NCI-H226 (cell line): Measurements from ENCODE around the gene NACA2.
"Not testable (repeated sequence)": the region's sequence is repeated elsewhere in the genome, so short reads cannot be mapped to it uniquely, and the experiment has no call there.

Source experiments
- DNase-seq: peaks from one replicate; pipeline ENCODE4 v3.0.0-alpha.2; 2015

The NACA2 gene

GRCh38 chr17:61598014-61598413, 7.0 kb upstream of the NACA2 start:
- DNase-seq: no peak

GRCh38 chr17:61597607-61598006, 6.6 kb upstream of the NACA2 start:
- no peak for DNase-seq

- DNase-seq: no peak
Observed at GRCh38 chr17:61595418-61596186, 4.6 kb upstream of the NACA2 start.

DNA sequence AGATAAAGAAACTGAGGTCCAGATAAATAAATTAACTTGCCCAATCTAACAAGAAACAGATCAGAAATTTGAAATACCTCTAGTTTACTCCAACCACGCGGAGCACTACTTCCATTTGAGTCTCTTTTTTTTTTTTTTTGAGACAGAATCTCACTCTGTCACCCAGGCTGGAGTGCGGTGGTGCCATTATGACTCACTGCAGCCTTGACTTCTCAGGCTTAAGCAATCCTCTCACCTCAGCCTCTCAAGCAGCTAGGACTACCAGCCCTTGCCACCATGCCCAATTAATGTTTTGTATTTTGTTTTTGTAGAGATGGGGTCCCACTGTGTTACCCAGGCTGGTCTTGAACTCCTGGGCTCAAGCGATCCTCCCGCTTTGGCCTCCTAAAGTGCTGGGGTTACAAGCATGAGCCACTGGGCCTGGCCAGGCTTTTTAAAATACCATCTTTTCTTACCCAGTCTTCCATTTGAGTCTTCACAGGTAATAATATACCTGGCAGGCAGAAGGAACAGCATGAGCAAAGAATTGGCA, 3.3 kb upstream of the NACA2 start:
- no peak for DNase-seq

DNA sequence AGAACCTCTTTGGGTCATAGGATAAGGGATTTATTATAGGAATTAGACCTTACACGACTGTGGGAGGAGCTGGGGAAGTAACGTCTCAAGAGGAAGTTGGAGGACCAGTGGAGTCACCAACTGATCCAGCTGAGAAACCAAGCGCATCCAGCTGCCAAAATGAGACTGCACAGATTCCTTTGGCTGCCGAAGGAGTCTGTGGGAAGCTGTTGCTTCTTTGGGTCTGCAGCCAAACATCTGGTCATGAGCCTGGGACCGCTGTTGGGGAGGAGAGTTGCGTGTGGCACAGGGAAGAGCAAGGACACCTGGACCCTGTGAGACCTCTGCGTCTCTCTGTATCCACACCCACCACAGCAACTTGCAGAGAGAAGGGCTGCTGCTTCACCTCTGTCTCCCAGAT, 2.4 kb upstream of the NACA2 start:
- no peak for DNase-seq

DNA sequence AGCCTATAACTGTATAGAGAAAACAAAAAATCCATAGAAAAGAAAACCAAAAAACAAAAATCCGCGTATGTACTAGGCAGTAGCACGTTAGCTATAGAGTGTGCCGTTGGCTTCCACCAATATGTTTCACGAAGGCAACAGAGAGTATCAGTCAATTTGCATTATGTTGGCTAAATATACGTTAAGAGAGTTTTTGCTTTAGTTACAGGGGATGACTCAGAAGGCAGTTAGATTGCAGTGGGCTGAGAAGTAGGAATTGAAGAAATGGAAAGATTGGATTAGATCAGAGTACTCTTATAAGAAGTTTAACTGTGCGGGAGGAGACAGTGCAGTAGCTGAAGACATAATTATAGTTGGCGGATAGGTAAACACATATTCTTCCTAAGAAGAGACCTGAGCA, 911 bp upstream of the NACA2 start:
- DNase-seq: no peak

DNA sequence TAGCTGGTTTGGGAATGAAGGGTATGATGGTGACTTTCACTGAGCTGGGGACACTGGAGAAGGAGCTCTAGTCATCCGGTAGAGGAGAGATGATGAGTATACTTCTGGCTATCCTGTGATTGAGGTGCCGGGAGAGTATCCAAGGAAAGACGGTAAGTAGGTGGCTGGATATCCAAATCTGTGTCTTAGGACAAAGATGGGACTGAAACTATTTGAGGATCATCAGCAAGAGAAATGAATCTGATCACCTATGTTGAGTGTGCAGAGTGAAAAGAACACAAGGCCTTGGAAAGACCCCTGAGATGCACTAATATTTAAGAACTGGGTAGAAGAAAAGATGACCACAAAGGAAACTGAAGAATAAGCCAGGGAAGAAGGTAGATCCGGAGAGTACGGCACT, 1.0 kb downstream of the NACA2 start:
- no peak for DNase-seq

DNA sequence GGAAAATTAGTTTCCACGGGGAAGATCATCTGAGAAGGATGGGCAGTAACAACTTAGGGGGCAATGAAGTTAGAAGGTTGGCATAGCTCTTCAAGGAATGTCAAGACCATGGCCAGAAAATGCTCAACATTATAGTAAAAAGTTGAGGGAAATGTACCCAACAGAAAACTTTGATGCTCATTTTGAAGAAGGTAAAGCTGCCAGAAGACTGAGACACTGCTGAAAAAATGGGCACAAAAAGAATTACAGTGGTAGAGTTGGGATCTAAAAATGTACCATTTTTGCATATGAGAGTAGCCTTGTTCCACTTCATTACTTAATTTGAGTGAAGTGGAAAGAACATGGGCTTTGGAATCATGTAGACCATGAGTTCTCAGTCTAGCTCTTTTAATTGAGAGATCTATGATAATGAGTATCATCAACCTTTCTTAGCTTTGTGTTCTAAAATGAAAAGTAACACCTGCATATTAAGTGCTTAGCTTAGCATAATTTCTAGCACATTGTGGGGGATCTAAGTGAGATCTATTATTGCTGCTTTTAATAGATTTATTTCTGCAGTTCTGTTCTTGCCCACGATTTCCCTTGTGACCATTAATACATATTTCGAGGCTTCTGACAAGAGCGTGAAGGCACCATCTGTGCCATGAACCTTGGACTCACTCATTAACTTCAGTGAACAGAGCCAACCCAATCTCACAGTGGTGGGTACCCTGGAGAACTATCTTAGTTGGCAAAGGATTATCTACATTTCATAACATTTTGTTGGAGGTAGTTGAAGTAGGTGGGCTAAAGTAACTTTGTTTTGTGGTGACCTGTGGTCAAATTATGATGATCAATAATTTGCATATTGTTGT, 3.0 kb downstream of the NACA2 start:
- no peak for DNase-seq

- DNase-seq: no peak
Observed at GRCh38 chr17:61587242-61587641, 3.8 kb downstream of the NACA2 start.

GRCh38 chr17:61586622-61587021, 4.4 kb downstream of the NACA2 start:
- not testable (repeated sequence) for DNase-seq

DNA sequence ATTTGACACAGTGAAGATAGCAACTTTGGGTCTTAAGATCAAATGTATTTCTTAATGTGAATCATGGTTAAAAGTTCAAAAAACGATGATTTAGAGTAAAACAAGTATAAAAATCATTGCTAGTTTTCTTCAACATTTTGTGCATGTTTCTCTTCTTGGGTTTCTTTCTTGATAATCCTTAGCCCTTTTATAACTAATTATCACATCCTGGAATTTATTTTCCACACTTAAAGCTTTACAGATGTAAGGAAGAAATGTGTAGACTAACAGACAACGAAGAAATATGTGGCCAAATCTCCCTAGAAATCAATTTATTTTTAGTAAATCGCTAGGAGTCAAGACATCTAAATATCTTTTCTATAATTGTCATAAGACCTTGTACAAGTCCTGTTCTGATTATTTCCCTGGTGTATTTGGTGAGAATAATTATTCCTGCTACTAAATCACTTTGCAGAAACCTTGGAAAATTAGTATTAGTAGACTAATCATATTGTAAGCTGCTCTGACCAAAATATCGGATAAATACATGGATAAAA, 4.9 kb downstream of the NACA2 start:
- DNase-seq: no peak

DNA sequence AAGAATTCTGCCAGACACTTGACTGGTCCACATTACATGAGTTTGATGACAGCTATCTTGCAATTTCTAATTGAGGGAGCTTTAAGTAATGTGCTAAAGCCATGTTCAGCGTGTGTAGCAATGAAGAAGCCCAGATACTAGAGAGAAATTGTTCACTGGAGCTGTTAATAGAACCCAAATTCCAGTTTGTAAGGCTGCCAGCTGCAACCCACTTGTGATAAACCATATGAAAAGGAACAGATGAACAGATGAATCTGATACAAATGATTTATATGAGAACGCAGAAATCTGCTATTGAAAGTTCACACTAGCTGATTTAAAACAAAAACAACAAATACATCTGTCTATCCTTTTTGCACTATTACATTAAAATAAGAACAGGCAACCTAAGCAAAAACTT, 6.2 kb downstream of the NACA2 start:
- DNase-seq: no peak

- no peak for DNase-seq
Observed at GRCh38 chr17:61584266-61584665, 6.8 kb downstream of the NACA2 start.

GRCh38 chr17:61583660-61584264, 7.3 kb downstream of the NACA2 start:
- DNase-seq: no peak

- peak; percentile 62 for DNase-seq
Observed at GRCh38 chr17:61583242-61583641, 7.8 kb downstream of the NACA2 start.

DNA sequence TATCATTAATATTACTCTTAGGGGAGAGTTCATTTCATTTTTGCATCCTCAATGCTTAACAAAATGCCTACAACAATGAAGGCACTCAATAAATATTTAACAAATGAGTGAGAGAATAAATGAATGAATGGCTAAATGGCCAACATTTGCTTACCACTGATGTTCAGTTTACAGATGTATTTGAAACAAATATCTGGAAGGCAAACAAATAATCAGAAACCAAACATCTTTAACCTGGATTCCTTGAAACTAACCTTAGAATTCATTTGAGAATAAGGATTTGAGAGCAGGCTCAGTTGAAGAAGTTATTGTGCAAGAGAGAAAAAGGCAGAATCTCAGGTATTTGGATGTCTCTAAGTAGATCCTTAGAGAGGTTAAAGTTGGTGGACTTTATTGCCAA, 8.4 kb downstream of the NACA2 start:
- no peak for DNase-seq

DNA sequence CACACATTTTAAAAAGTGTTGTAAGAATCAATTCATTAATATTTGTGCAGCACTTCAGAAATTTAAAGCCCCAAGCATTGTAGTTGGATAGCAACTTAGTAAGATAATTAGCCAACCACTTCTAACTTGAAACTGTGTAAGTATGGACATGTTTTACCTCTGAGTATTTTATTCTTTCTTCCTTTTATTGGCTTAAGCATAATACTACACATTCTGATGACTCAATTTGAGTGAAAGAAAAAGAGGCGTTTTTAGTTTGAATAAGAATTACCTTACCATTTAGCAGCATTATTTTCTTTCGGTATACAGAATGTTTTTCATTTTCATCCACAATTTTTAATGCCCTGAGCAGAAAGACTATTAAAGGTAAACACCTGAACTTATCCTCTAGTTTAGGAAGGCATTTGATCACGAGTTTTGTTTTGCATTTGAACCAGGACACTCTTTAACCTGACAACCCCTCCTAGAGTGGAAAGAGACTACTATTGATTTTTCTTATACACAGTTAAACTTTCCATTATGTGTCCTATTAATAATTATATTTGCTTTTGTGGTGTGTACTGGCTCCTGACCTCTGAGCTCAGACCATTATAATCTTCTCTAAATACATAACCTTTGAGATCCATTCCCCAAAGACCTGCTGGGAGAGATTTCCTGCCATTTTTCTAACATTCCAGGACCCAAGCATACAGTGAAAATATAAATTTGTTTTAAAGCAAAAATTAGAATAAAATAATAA, 9.2 kb downstream of the NACA2 start:
- no peak for DNase-seq

- DNase-seq: no peak
Observed at GRCh38 chr17:61580502-61580901, 10.5 kb downstream of the NACA2 start.

DNA sequence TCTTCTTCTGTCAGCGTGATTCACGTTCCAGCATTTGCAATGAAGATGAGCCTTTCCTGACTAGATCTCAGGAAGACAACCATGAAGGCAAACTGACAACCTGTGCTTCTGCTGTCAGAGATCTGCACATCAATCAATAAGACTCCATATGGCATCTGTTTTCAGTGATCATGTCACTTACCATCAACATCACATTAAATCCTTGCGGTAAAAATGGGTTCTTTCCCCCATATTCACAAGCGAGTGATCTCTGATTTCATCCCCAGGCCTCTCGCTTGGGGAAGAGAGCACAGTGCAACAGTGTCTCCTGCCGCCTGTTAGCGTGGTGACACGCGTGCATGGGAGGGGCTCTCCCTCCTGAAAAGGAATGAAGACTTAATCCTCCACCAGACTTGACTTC, 11.1 kb downstream of the NACA2 start:
- no peak for DNase-seq

DNA sequence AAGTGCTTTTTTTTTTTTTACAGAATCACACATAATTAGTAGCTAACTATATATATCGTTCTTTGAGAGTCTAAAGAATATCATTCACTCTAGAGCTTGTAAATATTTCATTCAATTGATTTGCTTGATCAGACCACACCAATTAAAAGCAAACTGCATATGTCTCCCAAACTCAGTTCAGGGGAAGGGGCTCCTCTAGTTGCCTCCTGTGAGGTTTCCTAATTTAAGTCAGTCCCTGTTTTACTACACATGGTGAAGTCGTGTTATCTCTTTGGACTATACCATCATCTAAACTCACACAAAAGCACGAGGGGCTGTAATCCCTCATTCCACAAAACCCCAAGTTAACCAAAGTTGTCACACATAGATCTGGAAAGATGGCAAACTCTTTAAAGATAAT, 11.7 kb downstream of the NACA2 start:
- DNase-seq: no peak

DNA sequence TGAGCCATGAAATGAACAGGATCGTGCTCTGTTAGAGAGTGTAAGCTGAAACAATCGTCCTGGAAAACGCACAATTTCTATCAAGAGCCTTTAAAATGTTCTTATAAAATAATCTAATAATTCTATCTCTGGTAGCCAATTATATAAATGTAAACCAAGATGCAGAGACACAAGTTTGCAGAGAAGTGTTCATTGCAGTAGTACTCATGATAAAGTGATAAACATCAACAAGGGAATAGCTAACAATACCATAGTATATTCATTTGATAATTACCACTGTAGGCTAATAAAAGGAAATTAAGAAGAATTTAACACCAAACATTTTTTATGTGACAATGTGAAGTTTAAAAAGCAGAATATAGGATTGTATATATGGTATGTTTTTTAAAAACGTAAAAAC, 12.4 kb downstream of the NACA2 start:
- DNase-seq: no peak

DNA sequence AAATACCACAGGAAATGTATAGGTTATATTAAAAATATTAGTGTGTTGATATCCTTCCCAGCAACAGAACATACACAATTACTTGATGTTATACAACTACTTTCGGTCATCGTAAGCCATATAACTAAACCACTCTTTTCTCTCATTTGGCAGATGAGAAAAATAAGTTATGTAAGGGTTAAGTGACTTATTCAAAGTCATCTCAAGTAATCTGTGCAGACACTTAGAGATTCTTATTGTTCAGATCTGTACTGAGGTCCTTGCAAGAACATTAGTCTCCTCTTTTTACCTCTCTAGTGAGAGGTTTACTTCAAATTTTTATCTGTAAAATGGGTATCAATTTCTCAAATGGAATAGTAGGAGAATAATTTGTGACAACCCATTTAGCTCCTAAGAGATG, 15.0 kb downstream of the NACA2 start:
- DNase-seq: no peak
